HG02571 (cell line): ENCODE measurements around the gene PAK4.
"Not testable (repeated sequence)": the region's sequence is repeated elsewhere in the genome, so short reads cannot be mapped to it uniquely, and the experiment has no call there.

Experiments
- ATAC-seq: cut with Tn5 transposase; IDR thresholded peaks from one replicate; pipeline ENCODE4 v1.9.1; 2021; ENCODE audit warnings: mild to moderate bottlenecking, moderate library complexity; ENCODE audit not compliant: unreplicated experiment

Gene PAK4

DNA sequence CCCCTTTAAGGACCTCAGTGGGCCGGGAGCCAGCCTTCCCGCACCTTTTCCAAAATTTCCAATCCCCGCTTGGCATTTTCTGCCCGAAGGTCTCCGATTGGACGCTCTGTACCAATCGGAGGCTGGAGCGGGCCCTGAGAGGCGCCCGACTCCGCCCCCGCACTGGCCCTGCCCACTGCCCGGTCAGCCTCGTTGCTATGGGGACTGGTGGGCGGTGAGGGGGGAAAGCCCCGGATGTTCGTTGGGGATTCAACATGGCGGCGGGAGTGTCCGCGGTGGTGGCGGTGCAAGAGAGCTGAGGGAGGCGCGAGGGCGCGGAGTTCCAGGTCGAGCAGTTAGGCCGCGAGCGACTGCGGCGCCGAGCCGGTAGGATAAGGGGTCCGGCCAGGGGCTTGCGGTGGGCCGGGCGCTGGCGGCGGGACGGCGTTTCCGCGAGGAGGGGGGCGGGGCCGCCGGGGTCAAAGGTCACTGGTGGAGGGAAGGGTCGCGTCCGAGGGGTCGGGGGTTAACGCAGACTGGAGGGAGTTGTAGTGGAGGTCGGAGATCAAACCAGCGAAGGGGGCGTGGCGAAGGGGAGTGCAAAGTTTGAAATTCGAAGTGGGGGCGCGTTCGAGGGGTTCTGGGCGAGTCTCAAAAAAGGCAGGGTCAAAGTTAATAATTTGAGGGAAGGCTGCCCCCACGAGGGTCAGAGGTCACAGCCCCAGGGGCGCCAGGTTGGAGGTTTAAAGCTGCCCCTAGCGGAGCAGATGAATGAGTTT, at the start of gene PAK4:
TSS of gene PAK4 (plus strand) at position 233 of the 758 bp plus-strand sequence. CDS start 43,768 bp downstream, outside the sequence.
- ATAC-seq, result peak; percentile 88

DNA sequence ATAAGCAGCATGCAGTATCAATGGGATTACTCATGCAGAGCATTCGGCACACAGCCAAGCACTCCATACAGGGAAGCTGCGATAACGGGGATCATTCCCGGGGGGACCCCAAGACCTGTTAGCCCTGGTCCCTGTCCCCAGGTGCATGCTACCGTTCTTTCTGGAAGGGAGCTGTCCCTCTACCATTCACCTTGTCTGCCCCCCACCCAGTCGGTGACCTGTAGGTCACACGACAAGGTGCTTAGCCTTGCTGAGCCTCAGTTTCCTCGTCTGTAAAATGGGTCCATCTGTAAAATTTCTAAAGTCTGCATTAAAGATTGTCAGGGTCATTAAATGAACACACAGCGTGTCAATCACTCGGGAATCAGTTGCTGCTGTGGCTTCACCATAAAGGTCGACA, 48.3 kb upstream of the PAK4 start:
- ATAC-seq, result no peak

DNA sequence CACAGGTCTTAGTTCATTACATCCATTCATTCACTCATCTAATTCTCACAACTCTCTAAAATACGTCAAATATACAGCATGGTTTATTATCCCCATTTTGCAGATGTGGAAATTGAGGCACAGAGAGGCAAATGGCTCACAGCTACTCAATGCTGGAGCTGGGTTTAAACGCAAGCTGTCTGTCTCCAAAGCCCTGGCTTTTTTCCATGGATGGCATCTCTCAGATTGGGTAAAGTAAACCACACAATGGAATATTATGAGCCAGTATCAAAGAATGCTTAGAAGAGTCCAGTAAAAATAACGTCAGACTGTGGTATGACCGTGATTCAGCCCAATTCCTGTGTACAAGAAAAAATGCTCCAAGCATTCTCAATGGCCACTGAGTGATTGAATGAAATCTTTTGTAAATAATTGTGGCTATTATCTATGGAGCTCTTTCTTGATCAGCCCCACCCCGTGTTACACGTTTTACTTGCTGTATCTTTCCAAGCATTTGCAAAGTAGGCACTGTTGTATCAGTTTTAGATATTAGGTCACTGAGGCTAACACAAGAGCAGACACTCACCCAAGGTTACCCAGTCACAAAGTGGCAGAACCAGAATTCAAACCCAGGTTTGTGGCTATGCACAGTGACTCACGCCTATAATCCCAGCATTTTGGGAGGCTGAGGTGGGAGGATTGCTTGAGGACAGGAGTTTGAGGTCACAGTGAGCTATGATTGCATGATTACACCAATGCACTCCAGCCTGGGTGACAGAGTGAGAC, 47.0 kb upstream of the PAK4 start:
- no peak for ATAC-seq

DNA sequence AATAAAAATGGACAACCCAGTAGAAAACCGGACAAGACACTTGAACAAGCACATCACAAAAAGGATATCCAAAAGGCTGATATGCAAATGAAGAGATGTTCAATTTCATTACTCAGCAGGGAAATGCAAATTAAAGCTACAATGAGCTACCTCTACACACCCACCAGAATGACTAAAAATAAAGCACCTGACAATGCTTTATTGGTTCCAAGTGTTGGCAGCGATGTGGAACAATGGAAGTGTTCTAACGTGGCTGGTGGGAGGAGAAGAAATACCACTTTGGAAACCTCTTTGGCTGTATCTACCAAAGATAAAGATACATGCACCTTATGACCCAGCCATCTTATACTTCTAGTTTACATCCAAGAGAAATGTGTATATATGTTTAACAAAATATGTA, 45.2 kb upstream of the PAK4 start:
- ATAC-seq, result no peak

DNA sequence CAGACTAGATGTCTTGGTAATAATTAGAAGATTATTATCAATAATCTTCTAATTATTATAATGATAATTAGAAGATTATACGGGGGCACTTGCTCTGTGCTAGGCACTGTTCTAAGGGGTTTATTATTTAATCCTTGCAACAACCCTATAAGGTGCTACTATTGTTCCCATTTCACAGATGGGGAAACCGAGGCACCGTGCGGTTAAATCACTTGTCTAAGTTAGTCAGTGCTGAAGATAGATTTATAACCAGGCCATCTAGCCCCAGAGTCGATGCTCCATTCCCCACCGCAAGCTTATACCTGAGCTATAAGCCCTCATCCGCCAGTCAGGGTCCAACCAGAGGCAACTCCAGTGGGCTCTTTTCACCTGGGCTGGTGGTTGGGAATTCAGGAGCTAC, 43.4 kb upstream of the PAK4 start:
- no peak for ATAC-seq

DNA sequence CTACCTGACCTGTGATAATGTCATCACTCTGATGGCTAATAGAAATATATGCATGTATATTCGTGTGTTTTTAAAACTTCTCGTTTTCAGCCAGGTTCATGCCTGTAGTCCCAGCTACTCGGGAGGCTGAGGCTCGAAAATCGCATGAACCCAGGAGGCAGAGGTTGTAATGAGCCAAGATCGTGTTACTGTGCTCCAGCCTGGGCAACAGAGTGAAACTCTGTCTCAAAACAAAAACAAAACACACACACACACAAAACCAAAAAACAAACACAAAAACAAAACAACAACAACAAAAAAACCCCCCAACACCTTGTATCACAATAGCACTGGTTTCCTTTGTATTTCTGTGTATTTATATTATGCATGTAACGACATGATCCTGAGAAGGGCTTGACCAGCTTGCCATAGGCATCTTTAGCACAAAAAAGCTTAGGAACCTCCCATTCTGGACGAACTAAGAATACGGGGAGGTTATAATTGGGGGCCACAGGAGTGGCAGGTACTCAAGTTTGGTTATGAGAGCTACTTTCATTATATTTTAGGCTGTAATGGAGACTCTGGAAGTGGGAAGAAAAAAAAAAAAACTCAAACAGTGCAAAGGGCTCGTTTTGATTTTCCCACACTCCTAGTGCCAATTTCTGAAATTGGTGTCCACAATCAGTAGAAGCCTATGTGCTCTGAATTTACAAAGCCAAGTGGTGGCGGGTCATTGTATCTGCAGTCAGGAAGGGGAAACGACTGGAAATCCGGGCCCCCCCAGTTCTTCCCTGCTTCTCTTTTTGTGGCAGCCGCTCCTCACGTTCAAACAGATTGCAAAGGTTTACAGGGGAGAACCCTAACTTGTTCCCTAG, 42.6 kb upstream of the PAK4 start:
- no peak for ATAC-seq

DNA sequence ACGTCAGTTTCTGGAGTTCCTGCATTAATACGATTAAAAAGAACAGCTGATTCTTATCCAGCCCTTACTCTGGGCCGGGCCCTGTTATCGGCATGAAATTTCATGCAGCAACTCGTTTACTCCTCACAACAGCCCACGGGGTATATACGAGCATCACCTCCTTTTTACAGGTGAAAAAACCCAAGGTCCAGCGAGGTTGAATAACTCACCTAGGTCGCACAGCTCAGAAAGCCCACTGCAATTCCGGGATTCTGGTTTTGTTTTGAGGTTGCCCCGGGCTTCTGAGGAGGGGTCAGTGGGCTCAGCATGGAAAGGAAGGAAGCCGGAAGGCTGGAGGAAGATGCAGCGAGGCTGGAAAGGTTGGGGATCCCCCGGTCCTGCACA, 42.0 kb upstream of the PAK4 start:
- ATAC-seq, result no peak

DNA sequence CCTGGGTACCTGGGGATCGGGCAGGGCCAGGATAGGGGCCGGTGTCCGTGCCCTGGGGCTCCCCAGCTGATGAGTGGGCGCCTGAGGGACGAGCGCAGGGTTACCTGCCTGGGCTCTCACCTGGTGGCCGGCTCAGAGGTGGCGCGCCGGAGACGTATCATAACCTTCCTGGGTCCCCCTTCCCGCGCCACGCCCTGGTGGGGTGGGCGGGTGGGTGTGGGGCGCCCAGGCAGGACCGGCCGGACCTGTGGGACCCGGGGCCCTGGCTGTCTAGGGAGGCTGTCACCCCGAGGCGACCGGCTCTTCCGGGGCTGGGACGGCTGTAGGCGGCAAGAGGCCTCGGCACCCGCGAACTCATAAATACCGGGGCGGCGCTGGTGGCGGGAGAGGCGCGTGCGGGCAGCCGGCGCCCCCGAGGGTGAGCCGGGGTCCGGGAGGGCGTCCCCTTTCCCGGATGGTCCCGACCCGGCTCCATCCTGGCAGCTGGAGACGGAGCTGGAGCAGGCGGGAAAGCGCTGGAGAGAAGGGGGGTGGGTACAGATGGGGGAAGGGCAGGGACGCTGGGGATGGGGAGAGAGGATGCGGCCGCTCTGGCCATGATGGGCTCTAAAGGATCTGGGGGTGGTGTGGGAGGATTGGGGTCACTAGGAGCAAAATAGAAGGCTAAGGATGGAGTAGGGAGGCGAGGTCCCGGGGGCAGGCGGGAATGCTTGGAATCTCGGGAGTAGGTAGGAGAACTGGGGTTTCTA, 41.4 kb upstream of the PAK4 start, which contains the start of gene ACP7:
TSS of gene ACP7 (plus strand) at position 386 of the 749 bp plus-strand sequence. CDS start 902 bp downstream, outside the sequence.
- no peak for ATAC-seq

DNA sequence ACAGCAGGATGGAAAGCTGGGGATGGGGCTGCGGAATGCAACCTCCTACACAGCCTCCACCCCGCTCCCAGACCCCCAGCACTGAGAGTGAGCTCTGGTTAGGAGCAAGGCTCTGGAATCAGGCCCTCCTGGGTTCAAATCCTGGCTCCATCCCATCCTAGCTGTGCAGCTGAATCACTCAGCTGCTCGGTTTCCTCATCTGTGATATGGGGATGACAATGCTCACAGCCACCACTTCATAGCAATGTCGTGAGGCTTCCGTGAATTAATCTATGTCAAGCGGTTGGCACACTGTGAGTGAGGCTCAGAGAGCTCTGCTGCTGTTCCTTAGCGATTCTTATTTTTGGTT, 40.9 kb upstream of the PAK4 start:
- no peak for ATAC-seq

DNA sequence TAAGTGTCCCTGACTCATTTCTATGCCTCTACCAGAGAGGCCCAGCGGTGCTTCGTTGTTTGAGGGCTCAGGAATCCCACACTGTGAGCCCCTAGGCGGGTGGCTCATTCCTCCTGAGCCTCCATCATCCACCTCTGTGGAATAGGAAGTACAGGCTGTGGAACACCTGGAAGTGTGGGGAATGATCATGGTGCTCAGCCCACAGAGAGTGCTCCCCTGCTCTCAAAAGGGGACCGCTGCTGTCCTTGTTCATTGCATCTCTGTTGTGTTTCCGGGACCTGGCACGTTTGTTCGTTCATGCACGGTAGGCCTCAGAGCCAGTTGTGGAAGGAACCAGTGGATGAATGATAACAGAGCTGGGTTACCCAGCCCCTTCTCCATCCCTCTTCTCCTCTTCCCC, 40.2 kb upstream of the PAK4 start:
- ATAC-seq, result no peak

DNA sequence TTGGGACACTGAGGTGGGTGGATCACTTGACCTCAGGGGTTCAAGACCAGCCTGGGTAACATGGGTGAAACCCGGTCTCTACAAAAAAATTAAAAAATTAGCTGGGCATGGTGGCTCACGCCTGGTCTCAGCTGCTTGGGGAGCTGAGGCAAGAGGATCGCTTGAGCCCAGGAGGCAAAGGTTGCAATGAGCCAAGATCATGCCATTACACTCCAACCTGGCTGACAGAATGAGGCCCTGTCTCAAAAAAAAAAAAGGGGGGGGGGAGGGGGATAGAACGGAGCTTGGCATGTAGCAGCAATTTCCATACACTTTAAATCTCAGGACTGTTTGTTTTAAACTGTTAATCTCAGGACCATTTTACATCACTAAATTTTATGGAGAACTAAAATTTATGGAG, 39.2 kb upstream of the PAK4 start:
- ATAC-seq, result no peak

DNA sequence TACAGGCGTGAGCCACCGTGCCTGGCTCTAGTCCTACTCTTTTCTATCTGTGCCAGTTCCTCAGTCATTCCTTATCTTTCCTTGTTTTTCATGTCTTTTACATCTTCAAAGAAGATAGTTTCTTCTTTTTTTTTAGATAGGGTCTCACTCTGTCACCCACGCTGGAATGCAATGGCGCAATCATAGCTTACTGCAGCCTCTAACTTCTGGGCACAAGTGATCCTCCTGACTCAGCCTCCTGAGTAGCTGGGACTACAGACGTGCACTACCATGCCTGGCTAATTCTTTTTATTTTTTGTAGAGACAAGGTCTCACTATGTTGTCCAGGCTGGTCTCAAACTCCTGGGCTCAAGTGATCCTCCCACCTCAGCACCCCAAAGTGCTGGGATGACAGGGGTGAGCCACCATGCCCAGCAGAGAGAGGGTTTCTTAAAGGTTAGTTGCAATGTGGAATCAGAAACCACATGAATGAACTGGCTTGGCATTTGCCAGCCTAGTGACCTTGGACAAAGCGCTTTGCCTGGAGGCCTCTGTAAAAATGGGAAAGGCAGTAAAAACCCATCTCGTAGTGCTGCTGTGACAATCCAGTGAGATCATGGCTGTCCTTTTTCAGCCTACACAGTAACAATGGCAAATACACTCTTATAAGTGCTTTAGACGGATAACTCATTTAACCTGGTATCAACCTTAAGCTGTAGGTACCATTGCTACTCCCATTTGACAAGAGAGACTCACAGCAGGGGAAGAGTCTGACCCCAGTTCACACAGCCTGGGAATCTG, 37.5 kb upstream of the PAK4 start:
- no peak for ATAC-seq

DNA sequence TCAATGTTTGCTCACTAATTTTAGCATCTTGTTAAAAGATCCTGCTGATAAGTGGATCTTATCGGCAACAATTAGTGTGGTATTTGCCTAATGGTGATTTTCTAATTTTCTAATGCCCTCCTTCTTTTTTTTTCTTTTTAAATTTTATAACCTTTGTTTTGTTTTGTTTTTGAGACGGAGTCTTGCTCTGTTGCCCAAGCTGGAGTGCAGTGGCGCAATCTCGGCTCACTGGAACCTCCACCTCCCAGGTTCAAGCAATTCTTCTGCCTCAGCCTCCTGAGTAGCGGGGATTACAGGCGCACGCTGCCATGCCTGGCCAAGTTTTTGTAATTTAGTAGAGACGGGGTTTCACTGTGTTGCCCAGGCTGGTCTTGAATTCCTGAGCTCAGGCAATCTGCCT, 35.6 kb upstream of the PAK4 start:
- ATAC-seq, result not testable (repeated sequence)

DNA sequence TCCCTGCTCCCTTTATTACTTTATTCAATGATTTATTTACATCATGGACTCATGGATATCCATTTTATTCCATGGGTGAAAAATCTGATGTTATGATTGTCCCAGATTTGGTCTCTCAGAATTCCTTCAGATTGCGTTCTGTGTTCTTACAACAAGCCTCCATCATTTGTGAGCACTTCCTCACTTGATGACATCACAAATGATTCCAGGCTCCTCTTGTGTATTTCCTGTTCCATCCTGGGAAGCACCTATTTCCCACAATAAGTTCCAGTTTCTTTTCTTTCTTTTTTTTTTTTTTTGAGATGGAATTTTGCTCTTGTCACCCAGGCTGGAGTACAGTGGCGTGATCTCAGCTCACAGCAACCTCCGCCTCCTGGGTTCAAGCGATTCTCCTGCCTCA, 34.7 kb upstream of the PAK4 start:
- no peak for ATAC-seq

DNA sequence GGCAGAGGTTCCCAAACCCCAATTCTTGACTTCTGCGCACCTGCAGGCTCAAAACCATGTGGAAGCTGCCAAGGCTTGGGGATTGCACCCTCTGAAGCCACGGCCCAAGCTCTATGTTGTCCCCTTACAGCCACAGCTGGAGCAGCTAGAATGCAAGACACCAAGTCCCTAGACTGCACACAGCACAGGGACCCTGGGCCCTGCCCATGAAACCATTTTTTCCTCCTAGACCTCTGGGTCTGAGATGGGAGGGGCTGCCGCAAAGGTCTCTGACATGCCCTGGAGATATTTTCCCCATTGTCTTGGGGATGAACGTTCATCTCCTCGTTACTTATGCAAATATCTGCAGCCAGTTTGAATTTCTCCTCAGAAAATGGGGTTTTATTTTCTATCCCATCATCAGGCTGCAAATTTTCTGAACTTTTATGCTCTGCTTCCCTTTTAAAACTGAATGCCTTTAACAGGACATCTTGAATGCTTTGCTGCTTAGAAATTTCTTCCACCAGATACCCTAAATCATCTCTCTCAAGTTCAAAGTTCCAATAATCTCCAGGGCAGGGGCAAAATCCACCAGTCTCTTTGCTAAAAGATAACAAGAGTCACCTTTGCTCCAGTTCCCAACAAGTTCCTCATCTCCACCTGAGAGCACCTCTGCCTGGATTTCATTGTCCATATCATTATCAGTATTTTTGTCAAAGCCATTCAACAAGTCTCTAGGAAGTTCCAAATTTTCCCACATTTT, 29.6 kb upstream of the PAK4 start:
- ATAC-seq, result not testable (repeated sequence)

DNA sequence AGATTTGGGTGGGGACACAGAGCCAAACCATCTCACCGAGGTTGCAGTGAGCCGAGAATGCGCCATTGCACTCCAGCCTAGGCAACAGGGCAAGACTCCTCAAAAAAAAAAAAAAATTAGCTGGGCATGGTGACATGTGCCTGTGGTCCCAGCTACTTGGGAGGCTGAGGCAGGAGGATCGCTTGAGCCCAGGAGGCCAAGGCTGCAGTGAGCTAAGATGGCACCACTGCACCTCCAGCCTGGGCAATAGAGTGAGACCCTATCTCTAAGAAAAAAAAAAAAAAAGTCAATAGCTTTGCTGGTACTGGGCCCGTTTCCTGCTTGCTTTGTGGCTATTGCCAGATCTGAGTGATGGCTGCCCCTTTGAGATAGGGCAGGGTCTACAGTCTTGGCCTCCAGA, 28.3 kb upstream of the PAK4 start:
- no peak for ATAC-seq

DNA sequence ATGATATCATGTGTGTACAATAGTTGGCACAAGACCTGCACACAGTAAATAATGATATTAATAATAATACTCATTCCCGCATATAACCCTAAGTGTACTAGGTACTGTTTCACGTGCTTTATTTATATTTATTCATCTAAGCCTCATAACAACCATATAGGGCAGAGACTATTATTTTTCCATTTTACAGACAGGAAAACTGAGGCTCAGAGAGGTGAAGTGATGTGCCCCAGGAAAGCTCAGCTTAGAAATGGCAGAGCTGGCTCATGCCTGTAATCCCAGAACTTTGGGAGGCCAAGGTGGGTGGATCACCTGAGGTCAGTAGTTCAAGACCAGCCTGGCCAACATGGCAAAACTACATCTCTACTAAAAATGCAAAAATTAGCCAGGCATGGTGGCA, 27.9 kb upstream of the PAK4 start:
- ATAC-seq, result no peak

DNA sequence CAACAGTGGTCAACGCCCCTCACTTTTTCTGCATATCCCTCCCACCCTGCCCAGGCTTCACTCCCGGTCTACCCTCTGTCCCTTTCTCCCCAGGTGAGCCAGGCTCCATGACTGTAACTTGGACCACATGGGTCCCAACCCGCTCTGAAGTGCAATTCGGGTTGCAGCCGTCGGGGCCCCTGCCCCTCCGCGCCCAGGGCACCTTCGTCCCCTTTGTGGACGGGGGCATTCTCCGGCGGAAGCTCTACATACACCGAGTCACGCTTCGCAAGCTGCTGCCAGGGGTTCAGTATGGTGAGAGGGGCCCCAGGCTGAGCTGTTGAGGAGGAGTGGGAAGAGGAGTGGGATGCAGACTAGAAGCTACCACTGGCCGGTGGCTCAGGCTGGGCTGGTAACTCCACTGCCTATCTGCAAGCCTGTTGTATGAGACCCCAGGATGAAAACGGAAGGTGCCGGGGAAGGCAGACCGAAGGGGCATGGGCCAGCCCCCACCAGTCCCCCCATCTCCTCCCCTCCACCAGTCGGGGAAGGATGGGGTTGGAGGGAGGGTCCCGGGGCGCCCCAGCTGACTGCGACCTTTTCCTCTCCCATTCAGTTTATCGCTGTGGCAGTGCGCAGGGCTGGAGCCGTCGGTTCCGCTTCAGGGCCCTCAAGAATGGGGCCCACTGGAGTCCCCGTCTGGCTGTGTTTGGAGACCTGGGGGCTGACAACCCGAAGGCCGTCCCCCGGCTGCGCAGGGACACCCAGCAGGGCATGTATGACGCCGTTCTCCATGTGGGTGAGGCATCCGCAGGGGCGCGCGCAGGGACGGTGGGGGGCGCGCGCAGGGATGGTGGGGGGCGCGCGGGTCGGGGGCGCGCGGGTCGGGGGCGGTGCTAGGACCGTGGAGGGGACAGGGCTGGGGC, 27.0 kb upstream of the PAK4 start:
- no peak for ATAC-seq
